H9 (cell line): ENCODE measurements around the gene UGT3A1. TPM values are rescaled to one million over a fixed set of nuclear protein-coding genes. Genes with fewer than 3 reads are reported as not detected.

Source experiments
- DNase-seq: peaks from one replicate; pipeline ENCODE4 v3.0.0-alpha.2; 2017
- H2AFZ ChIP-seq: one replicate; pipeline ENCODE4 v1.6.1; 2013; ENCODE audit warnings: mild to moderate bottlenecking, low read length, control low read depth, moderate library complexity
- H2AK5ac ChIP-seq: 2 replicates; pipeline ENCODE4 v1.6.1; 2013; ENCODE audit warnings: low read length, control low read depth, mixed read lengths; ENCODE audit not compliant: insufficient read length
- H2BK120ac ChIP-seq: one replicate; pipeline ENCODE4 v1.6.1; 2013; ENCODE audit warnings: low read depth, mild to moderate bottlenecking, low read length, control low read depth, inconsistent platforms; ENCODE audit not compliant: poor library complexity, severe bottlenecking
- H2BK12ac ChIP-seq: 2 replicates; pipeline ENCODE4 v1.6.1; 2013; ENCODE audit warnings: low read length, control low read depth, mixed read lengths, low read depth; ENCODE audit not compliant: insufficient read length
- H2BK15ac ChIP-seq: 2 replicates; pipeline ENCODE4 v1.6.1; 2013; ENCODE audit warnings: low read depth, low read length, control low read depth
- H2BK20ac ChIP-seq: one replicate; pipeline ENCODE4 v1.6.1; 2013; ENCODE audit warnings: low read depth, mild to moderate bottlenecking, low read length, control low read depth, inconsistent platforms; ENCODE audit not compliant: poor library complexity, severe bottlenecking
- H2BK5ac ChIP-seq: 2 replicates; pipeline ENCODE4 v1.6.1; 2013; ENCODE audit warnings: low read length, control low read depth, mixed read lengths; ENCODE audit not compliant: insufficient read length
- H3K14ac ChIP-seq: 2 replicates; pipeline ENCODE4 v1.6.1; 2013; ENCODE audit warnings: low read length, control low read depth; ENCODE audit not compliant: insufficient read depth
- H3K18ac ChIP-seq: 2 replicates; pipeline ENCODE4 v1.6.1; 2013; ENCODE audit warnings: low read depth, mild to moderate bottlenecking, mixed read lengths, low read length, control low read depth; ENCODE audit not compliant: insufficient read length
- H3K23ac ChIP-seq: 2 replicates; pipeline ENCODE4 v1.6.1; 2013; ENCODE audit warnings: low read length, control low read depth, mixed read lengths, low read depth; ENCODE audit not compliant: insufficient read length
- H3K23me2 ChIP-seq: 2 replicates; pipeline ENCODE4 v1.6.1; 2013; ENCODE audit warnings: low read depth, mild to moderate bottlenecking, mixed read lengths, low read length, control low read depth; ENCODE audit not compliant: insufficient read length, poor library complexity, severe bottlenecking
- H3K27ac ChIP-seq: 2 replicates; pipeline ENCODE4 v1.5.1; 2013; ENCODE audit warnings: low read length, control low read depth, mixed read lengths, low read depth; ENCODE audit not compliant: insufficient read length
- H3K27me3 ChIP-seq: 2 replicates; pipeline ENCODE4 v1.6.1; 2013; ENCODE audit warnings: low read length, control low read depth, inconsistent platforms; ENCODE audit not compliant: insufficient read depth
- H3K4ac ChIP-seq: 2 replicates; pipeline ENCODE4 v1.6.1; 2013; ENCODE audit warnings: low read depth, mild to moderate bottlenecking, control low read depth, inconsistent platforms, low read length, moderate library complexity
- H3K4me1 ChIP-seq: 2 replicates; pipeline ENCODE4 v1.6.1; 2013; ENCODE audit warnings: low read length, control low read depth, inconsistent platforms; ENCODE audit not compliant: insufficient read depth
- H3K4me2 ChIP-seq: 2 replicates; pipeline ENCODE4 v1.6.1; 2013; ENCODE audit warnings: low read length, control low read depth, mixed read lengths; ENCODE audit not compliant: insufficient read length, insufficient read depth
- H3K56ac ChIP-seq: 2 replicates; pipeline ENCODE4 v1.6.1; 2013; ENCODE audit warnings: low read depth, mild to moderate bottlenecking, mixed read lengths, low read length, control low read depth; ENCODE audit not compliant: insufficient read length
- H3K79me1 ChIP-seq: 2 replicates; pipeline ENCODE4 v1.6.1; 2013; ENCODE audit warnings: low read depth, mild to moderate bottlenecking, moderate library complexity, low read length, control low read depth, inconsistent platforms; ENCODE audit not compliant: insufficient read depth, poor library complexity, severe bottlenecking
- H3K79me2 ChIP-seq: 2 replicates; pipeline ENCODE4 v1.6.1; 2013; ENCODE audit warnings: low read length, control low read depth, inconsistent platforms; ENCODE audit not compliant: insufficient read depth
- H3K9ac ChIP-seq: 2 replicates; pipeline ENCODE4 v1.6.1; 2013; ENCODE audit warnings: low read length, control low read depth, mixed read lengths; ENCODE audit not compliant: insufficient read length; ENCODE audit errors: extremely low read depth
- H3K9me3 ChIP-seq: one replicate; pipeline ENCODE4 v1.6.1; 2013; ENCODE audit warnings: low read depth, low read length, inconsistent platforms; ENCODE audit not compliant: control insufficient read depth
- H3T11ph ChIP-seq: one replicate; pipeline ENCODE4 v1.6.1; 2013; ENCODE audit warnings: mild to moderate bottlenecking, low read length, control low read depth, inconsistent platforms
- H4K20me1 ChIP-seq: one replicate; pipeline ENCODE4 v1.6.1; 2013; ENCODE audit not compliant: control insufficient read depth, insufficient read length, insufficient read depth
- H4K5ac ChIP-seq: 2 replicates; pipeline ENCODE4 v1.6.1; 2013; ENCODE audit warnings: low read depth, mild to moderate bottlenecking, mixed read lengths, low read length, control low read depth; ENCODE audit not compliant: insufficient read length
- H4K8ac ChIP-seq: replicated peaks from 2 replicates; pipeline ENCODE4 v1.6.1; 2013; ENCODE audit warnings: low read length, control low read depth, mixed read lengths, low read depth; ENCODE audit not compliant: insufficient read length
- H4K91ac ChIP-seq: 2 replicates; pipeline ENCODE4 v1.6.1; 2013; ENCODE audit warnings: low read depth, mild to moderate bottlenecking, moderate library complexity, mixed read lengths, low read length, control low read depth; ENCODE audit not compliant: insufficient read length
- H3K27ac Mint-ChIP-seq, 3 experiments: 2 replicates in 2 of 3; 3 replicates in 1 of 3; pipeline ENCODE4 v1.8.0; 2020 to 2021; ENCODE audit warnings: mixed read lengths in 3 of 3, mild to moderate bottlenecking in 1 of 3, moderate library complexity in 1 of 3
- H3K27me3 Mint-ChIP-seq: 2 replicates; pipeline ENCODE4 v1.8.0; 2021; ENCODE audit warnings: low read depth, mild to moderate bottlenecking, moderate library complexity, mixed read lengths
- H3K36me3 Mint-ChIP-seq, 3 experiments: 2 replicates in 2 of 3; 3 replicates in 1 of 3; pipeline ENCODE4 v1.8.0; 2020 to 2021; ENCODE audit warnings: low read depth in 3 of 3, mixed read lengths in 3 of 3; ENCODE audit not compliant: insufficient read depth in 1 of 3
- H3K4me1 Mint-ChIP-seq, 2 experiments: 2 replicates each; pipeline ENCODE4 v1.8.0; 2020; ENCODE audit warnings: mixed read lengths in 2 of 2
- H3K4me3 Mint-ChIP-seq, 2 experiments: 2 replicates in 1 of 2; 3 replicates in 1 of 2; pipeline ENCODE4 v1.8.0; 2020 to 2021; ENCODE audit warnings: mild to moderate bottlenecking in 2 of 2, mixed read lengths in 2 of 2, moderate library complexity in 1 of 2
- H3K9me3 Mint-ChIP-seq, 2 experiments: 2 replicates in 1 of 2; 3 replicates in 1 of 2; pipeline ENCODE4 v1.8.0; 2020; ENCODE audit warnings: mild to moderate bottlenecking in 2 of 2, mixed read lengths in 2 of 2, moderate library complexity in 1 of 2
- WGBS: extraction: QIAGEN DNeasy Blood & Tissue Kit; methylation state at CpG from one replicate; pipeline ENCODE4 v1.1.7; 2013; ENCODE audit warnings: missing lambda C conversion rate, low lambda C conversion rate, mixed read lengths; ENCODE audit not compliant: insufficient read length; ENCODE audit errors: extremely low coverage; 5-methylcytosine and 5-hydroxymethylcytosine counted together
- total RNA-seq: library from RNA; stranded (reverse); gene quantifications from 2 replicates; pipeline ENCODE4 v1.2.1, GENCODE V29; 2021
- TF ChIP-seq, protein P1 (sequence below): fragments of 200-600 bp; sonication (generic); conservative IDR thresholded peaks from 3 replicates; pipeline ENCODE4 v1.8.0; 2021; ENCODE audit warnings: antibody characterized with exemption, mild to moderate bottlenecking

The UGT3A1 gene
- total RNA-seq, 1 experiment from 2014 or later: 1.8 TPM

DNA sequence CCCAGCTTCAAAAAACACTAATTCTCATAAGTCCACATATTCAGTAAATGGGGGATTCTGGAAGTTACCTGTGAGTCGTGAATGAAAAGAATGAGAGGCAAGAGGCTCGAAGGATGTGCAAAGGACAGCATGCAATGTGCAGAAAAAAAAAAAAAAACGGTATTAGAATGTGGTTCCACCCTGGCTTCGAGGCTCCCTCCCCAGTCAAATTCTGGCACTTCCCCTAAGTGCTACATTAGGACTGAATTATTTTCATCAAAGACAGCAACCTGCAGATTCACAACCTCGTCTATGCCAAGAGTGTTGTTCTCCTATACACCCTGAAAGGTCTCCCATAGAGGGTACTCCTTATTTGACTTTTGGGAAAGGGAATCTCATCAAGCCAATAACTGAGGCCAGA lies 69.3 kb downstream of the UGT3A1 start:
- H3K4me1 Mint-ChIP-seq: peaks cover 6 to 9% of the 10 kb centered on the region in 2 experiments; a peak in 3 of 4 replicates

More for the DNA sequence above, 69.3 kb downstream of the UGT3A1 start:
- H3K9me3 Mint-ChIP-seq: peaks cover 6 to 7% of the 10 kb centered on the region in 2 experiments; a peak in 4 of 5 replicates
- Histone ChIP-seq H3K4ac (no peak overlapping the region), H2BK15ac (no peak overlapping the region), H4K91ac (no peak overlapping the region), H4K20me1 (no peaks in the 10 kb centered on the region), H3K23me2 (no peaks in the 10 kb centered on the region), H3T11ph (no peak overlapping the region), H2AFZ (no peak overlapping the region), H3K27me3 (peaks cover 7% of the 10 kb centered on the region; the same call in 1 of the 2 replicates), H2AK5ac (no peak overlapping the region), H3K23ac (no peak overlapping the region), H3K4me2 (no peak overlapping the region), H3K79me1 (no peaks in the 10 kb centered on the region), H2BK12ac (no peak overlapping the region), H4K8ac (no peak overlapping the region), H3K9ac (no peak overlapping the region), H3K9me3 (no peaks in the 10 kb centered on the region), H3K18ac (no peak overlapping the region), H4K5ac (no peak overlapping the region), H2BK20ac (no peak overlapping the region), H3K14ac (no peak overlapping the region), H3K27ac (no peak overlapping the region), H3K79me2 (no peaks in the 10 kb centered on the region), H2BK5ac (no peak overlapping the region), H2BK120ac (no peak overlapping the region), H3K4me1 (no peaks in the 10 kb centered on the region), H3K56ac (no peak overlapping the region)
- WGBS: no CpG with 5 or more reads among the region's 5 CpGs
- no peak overlapping the region for H3K4me3 Mint-ChIP-seq
- TF ChIP-seq, protein P1, sequence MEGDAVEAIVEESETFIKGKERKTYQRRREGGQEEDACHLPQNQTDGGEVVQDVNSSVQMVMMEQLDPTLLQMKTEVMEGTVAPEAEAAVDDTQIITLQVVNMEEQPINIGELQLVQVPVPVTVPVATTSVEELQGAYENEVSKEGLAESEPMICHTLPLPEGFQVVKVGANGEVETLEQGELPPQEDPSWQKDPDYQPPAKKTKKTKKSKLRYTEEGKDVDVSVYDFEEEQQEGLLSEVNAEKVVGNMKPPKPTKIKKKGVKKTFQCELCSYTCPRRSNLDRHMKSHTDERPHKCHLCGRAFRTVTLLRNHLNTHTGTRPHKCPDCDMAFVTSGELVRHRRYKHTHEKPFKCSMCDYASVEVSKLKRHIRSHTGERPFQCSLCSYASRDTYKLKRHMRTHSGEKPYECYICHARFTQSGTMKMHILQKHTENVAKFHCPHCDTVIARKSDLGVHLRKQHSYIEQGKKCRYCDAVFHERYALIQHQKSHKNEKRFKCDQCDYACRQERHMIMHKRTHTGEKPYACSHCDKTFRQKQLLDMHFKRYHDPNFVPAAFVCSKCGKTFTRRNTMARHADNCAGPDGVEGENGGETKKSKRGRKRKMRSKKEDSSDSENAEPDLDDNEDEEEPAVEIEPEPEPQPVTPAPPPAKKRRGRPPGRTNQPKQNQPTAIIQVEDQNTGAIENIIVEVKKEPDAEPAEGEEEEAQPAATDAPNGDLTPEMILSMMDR: no peak
- peaks cover 60% of the 10 kb centered on the region for H3K27me3 Mint-ChIP-seq
- no peak for DNase-seq
- no peaks in the 10 kb centered on the region; a peak in 1 of 7 replicates for H3K36me3 Mint-ChIP-seq
- no peak overlapping the region for H3K27ac Mint-ChIP-seq
